ENCODE results near the gene TNFRSF17.
A peak's percentile ranks its signal among the peaks of the same experiment; 100 is the strongest.
"Not testable (repeated sequence)": the region's sequence is repeated elsewhere in the genome, so short reads cannot be mapped to it uniquely, and the experiment has no call there.

The TNFRSF17 gene

DNA sequence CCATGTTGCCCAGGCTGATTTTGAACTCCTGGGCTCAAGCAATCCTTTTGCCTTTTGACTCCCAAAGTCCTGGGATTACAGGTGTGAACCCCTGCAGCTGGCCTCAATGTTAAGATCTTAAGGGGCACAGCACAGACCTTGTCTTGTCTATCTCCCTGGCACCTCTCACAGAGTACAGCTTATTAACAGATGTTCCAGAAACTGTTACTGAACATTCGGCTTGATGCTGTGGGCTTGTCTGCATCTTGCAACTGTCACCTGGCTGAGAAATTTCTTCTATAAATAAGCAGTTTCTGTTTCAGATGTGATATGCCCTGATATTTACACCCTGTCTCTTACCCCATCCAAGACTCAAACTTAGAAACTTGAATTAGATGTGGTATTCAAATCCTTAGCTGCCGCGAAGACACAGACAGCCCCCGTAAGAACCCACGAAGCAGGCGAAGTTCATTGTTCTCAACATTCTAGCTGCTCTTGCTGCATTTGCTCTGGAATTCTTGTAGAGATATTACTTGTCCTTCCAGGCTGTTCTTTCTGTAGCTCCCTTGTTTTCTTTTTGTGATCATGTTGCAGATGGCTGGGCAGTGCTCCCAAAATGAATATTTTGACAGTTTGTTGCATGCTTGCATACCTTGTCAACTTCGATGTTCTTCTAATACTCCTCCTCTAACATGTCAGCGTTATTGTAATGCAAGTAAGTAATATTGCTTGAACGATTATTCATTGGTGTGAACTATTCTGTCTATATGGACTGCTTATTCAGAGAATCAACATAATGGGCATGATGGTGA, at the start of gene TNFRSF17:
Gene TNFRSF17, plus strand, starts transcription at position 450 of the 791 bp plus-strand sequence. Its CDS starts 115 bp downstream, at position 565.
- TF ChIP-seq, protein P1, sequence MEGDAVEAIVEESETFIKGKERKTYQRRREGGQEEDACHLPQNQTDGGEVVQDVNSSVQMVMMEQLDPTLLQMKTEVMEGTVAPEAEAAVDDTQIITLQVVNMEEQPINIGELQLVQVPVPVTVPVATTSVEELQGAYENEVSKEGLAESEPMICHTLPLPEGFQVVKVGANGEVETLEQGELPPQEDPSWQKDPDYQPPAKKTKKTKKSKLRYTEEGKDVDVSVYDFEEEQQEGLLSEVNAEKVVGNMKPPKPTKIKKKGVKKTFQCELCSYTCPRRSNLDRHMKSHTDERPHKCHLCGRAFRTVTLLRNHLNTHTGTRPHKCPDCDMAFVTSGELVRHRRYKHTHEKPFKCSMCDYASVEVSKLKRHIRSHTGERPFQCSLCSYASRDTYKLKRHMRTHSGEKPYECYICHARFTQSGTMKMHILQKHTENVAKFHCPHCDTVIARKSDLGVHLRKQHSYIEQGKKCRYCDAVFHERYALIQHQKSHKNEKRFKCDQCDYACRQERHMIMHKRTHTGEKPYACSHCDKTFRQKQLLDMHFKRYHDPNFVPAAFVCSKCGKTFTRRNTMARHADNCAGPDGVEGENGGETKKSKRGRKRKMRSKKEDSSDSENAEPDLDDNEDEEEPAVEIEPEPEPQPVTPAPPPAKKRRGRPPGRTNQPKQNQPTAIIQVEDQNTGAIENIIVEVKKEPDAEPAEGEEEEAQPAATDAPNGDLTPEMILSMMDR (conservative IDR thresholded peaks at IDR 0.05) = no peak
- no peak within 1 kb of the TSS for H3K27ac ChIP-seq

DNA sequence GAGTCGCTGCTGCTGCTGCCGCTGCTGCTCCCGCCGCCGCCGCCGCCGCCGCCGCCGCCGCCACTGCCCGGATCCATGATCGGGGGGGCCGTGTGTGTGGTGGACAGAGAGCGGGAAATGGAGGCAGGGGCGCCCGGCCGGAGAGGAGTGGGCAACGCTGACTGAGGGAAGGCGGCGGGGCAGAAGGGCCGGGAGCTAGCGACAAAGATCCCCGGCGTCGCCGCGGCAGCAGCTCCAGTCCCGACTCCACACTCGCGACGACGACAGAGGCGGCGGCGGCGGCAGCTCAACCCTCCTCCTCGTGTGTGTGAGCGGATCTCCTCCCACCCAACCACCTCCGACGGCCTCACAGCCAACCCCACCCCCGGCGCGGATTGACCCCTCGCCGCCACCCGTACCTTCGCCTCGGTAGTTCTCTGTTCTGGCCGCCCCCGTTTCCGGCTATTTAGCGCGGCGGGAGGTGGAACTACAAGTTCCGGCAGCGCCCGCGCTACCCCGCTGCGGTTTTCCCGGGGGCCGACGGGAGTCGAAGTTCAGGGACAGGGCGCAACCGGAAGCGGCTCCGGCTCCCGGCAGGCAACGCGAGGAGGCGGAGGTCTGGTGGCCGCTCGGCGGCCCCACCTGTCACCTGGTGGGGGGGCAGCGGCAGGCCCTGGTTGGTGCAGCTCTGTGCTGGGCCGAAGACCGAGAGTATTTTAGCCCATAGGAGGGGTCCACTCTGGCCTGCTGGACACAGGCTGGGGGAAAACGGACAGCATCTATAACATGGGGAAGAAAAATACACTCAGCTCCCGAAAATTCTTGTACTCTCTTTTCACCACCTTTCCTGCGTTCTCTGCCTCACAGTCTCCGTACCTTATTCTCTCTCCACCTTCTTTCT, 49.1 kb upstream of the TNFRSF17 start, which contains the start of gene GSPT1:
Gene GSPT1, minus strand, starts transcription at position 313 of the 880 bp plus-strand sequence. Its CDS starts 236 bp downstream, at position 77.
- TF ChIP-seq, protein P1 (conservative IDR thresholded peaks at IDR 0.05) = no peak
- H3K27ac ChIP-seq = peak within 1 kb of the TSS; percentile 93

DNA sequence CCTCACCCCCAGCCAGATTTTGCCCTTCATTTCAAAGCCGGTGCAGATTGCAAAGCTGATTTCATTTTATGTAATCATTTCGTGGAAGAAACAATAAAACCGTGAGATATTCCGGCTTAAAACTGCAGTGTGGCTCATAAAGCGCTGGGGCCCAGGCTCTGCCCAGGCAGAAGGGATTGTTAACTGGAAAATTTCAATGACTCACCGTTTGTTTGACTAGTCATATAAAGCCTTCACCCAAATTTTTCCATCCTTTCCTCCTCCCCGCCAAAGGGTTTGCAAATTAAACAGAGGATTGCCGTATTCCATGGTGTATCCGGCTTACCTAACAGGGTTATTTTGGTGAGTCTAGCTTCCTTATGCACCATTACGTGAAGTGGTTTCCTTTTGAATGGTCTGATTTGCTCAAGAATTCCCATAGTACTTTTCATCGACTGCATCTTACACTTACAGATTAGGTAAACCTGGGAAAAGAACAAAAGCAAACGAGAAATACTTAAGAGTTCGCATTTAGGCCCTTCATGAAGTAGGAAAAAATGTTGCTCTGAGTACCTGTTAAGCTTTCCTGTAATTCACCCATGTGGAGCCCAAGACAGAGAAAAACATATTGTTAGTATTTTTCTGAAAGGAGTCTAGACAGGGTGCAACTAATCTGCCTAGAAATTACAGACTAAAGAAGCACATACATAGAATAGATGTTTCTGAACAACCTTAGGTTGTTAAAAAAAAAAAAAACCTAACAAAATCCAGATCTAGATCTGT, 48.3 kb upstream of the TNFRSF17 start:
- TF ChIP-seq, protein P1 (conservative IDR thresholded peaks at IDR 0.05) = no peak
- peak overlapping the region; percentile 93 for H3K27ac ChIP-seq

DNA sequence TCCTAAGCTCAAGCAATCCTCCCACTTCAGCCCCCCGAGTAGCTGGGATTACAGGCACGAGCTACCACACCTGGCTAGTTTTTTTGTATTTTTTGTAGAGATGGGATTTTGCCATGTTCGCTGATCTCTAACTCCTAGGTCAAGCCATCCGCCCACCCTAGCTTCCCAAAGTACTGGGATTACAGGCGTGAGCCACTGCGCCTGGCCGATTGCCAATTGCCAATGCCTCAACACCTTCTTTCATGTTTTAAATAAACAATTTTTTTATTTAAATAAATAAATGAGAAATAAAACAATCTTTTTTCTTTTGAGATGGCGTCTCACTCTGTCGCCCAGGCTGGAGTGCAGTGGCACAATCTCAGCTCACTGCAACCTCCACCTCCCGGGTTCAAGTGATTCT, 41.0 kb upstream of the TNFRSF17 start:
- H3K27ac ChIP-seq = not testable (repeated sequence)

DNA sequence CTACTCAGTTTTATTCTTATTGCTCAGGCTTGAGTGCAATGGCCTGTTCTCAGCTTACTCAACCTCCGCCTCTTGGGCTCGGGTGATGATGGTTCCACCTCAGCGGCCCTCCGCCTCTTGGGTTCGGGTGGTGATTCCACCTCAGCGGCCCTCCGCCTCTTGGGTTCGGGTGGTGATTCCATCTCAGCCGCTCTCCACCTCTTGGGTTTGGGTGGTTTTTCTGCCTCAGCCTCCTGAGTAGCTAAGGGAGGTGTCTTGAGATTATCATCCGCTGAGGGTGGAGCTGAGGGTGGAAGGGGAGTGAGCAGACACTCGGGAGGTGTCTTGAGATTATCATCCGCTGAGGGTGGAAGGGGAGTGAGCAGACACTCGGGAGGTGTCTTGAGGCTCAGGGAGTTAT, 37.7 kb upstream of the TNFRSF17 start:
- H3K27ac ChIP-seq = not testable (repeated sequence)

DNA sequence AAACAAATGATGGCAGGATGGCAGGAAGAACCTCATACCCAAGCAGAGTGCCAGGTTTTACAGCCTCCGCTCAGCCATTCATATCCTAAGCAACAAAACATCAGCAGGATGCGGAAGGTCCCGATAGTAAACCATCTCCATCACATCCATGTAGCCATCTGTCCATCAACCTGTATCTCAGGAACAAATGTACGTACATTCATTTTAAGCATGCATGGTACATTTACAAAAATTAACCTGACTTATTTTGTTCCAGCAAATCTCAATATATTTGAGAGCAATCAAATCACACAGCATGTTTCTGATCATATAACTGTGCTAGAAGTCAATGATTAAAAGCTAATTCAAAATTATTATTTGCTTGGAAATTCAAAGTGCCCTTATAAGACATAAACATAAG, 23.1 kb upstream of the TNFRSF17 start, which contains the start of gene NPIPB2:
Gene NPIPB2, minus strand, starts transcription at position 101 of the 400 bp plus-strand sequence. Its CDS starts 0 bp downstream, at position 101.
- not testable (repeated sequence) for H3K27ac ChIP-seq

DNA sequence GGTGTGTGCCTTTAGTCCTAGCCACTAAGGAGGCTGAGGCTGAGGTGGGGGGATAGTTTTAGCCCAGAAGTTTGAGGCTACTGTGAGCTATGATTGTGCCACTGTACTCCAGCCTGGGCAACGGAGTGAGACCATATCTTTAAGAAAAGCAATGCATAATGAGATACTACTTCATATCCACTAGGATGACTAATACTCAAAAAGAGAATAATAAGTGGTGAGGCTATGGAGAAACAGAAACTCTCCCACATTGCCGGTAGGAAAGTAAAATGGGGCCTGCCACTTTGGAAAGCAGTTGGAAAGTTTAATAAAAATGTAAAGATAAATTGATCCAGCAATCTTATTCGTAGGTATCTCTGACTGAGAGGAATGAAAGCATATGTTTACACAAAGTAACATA, 18.6 kb upstream of the TNFRSF17 start:
- TF ChIP-seq, protein P1 (conservative IDR thresholded peaks at IDR 0.05) = no peak
- H3K27ac ChIP-seq = no peak overlapping the region

DNA sequence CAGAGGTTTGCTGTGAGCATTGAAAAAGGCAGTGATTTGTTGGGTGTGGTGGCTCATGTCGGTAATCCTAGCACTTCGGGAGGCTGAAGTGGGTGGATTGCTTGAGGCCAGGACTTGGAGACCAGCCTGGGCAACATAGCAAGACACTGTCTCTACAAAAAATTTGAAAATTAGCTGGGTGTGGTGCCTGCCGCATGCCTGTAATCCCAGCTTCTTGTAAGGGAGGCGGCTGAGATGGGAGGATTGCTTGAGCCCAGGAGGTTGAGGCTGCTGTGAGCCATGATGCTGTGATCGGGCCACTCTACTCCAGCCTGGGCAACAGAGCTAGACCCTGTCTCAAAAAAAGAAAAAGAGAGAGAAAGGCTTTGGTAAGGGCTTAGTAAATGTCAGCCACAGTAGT, 16.2 kb upstream of the TNFRSF17 start:
- TF ChIP-seq, protein P1 (conservative IDR thresholded peaks at IDR 0.05) = no peak
- no peak overlapping the region for H3K27ac ChIP-seq

All from VCaP (cell line).